M059J (cell line): ENCODE measurements around the gene PTPN2. TPM values are rescaled to one million over a fixed set of nuclear protein-coding genes. Genes with fewer than 3 reads are reported as not detected.
A peak's percentile ranks its signal among the peaks of the same experiment; 100 is the strongest.

Experiments used
- DNase-seq: peaks from one replicate; pipeline ENCODE4 v3.0.0-alpha.2; 2012; ENCODE audit warnings: low read depth
- total RNA-seq: library from RNA; depleted of rRNA; stranded (reverse); fragments of >200 nt; shearing (Covaris generic); gene quantifications from 2 replicates; pipeline ENCODE4 v1.2.3, GENCODE V29; 2014

The PTPN2 gene
- total RNA-seq, 1 experiment from 2014 or later: 23.0 TPM

DNA sequence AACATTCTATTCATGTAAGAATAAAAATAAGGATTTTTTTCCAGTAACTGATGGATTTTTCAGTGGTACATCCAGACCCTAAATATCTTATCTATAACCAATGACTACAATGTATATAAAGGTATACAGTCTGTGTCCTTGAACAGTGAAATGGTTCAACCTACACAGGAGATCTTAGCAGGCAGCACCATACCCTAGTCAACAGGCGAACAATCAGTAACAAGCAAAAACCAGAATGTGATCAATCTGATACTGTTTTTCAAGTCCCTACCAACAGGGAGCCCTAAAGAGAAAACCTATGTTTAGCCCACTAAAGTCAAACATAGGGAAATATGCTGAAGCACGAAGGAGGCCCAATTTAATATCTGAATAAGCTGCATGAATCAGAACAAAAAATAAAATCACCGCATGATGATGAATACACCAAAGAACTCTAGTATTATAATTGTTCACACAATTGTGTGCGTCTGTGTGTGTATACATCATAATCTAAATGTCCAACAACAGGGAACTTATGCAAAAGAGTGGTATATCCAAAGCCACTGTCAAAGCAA, 26.0 kb downstream of the PTPN2 start:
- no peak for DNase-seq

DNA sequence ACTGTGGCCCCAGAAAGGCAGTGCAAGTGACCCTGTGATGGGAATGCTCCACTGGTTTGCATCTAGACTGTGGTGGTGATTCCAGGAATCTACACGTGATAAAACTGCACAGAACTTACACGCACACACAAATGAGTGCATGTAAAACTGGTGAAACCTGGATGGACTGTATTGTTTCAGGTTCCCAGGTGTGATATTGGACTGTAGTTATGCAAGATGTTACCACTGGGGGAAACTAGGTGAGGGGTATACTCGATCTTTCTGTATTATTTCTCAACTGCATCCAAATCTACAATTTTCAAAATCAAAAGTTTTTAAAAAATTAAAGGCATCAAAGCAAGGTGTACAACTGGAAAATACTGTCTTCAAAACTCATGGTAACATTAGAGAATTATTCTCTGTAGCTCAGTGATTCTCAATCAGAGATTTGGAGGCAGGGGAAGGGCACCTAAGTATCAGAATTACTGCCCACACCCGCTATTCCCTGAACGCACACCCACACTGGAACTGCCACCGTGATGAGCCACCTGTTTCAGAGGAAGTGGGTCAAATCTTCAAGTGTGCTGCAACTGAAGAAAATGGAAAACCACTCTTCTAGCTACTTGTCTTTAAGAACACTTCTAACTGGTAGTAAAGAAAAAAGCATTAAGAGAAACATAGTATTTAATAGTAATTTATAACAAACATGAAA, 26.7 kb downstream of the PTPN2 start:
- DNase-seq: no peak

DNA sequence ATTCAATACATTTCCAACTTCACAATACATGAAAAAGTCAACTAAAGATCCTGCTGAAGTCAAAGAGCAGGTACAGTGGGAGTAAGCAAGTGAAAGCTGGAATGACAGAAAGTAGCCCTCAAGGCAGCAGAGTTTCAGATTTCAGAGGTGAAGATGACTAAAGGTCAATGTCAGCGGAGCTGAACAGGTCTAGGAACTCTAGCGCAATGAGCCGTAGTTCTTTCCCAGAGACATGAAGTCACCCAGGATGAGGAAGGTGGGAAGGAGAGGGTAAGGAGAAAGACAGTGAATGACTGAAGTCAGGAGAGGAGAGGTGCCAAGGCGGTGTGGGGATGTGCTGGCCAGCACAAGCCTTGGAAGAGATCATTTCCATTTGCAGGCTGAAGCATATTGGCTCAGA, 28.1 kb downstream of the PTPN2 start:
- DNase-seq: no peak

DNA sequence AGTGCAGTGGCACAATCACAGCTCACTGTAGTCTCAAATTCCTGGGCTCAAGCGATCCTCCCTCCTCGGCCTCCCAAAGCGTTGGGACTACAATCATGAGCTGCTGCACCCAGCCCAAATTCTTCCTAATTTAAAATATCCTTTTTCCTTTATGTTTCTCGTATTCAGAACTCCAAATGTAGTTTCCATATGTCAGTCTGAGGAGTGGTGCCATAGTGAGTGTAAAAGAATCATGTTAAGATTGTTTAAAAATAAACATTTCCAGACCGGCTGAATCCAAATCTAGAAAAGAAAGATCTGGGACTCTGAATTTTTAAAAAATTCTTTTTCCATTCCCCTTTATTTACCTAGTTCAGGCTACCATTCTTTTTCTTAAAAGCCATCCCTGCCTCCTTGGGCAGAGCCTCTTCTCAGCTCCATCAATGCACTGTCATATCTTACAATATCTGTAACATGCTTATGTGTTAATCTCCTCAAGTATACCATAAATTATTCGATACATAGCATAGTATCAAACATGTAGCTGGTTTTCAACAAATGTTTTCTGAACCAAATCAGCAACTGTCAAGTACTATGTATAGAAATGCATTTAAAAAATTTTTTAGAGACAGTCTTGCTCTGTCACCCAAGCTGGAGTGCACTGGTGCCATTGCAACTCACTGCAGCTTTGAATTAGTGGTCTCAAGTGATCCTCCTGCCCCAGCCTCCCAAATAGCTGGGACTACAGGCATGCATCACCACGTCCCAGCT, 31.3 kb downstream of the PTPN2 start:
- no peak for DNase-seq

DNA sequence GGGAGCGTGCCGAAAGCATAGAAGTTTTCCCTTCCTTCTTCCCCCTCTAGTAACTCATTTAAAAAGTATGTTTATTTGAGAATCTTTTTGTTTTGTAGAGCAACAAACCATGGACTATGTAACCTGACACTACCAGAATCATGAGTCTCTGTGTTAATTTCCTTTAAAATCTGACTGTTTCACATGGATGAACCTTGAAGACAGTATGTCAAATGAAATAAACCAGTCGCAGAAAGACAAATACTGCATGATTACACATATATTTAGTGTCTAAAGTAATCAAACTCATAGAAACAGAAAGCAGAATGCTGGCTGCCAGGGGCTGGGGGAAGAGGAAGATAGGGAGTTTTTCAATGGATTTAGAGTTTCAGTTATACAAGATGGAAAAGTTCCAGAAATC, 32.3 kb downstream of the PTPN2 start:
- DNase-seq: peak; percentile 4

DNA sequence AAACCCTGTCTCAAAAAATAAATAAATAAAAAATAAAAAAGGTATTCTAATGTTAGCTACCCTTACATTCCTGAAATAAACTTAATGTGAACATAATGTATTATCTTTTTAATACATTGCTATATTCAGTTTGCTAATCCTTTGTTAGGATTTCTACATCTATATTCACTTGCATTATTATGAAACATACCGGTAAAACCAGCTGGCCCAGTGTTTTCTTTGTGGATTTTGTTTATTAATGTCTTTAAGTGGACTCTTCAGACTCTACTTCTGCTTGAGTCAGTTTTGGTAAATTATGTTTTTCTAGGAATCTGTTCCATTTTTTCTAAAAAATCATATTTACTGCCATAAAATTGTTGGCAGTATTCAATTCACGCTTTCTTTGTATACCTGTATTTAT, 34.5 kb downstream of the PTPN2 start:
- no peak for DNase-seq

DNA sequence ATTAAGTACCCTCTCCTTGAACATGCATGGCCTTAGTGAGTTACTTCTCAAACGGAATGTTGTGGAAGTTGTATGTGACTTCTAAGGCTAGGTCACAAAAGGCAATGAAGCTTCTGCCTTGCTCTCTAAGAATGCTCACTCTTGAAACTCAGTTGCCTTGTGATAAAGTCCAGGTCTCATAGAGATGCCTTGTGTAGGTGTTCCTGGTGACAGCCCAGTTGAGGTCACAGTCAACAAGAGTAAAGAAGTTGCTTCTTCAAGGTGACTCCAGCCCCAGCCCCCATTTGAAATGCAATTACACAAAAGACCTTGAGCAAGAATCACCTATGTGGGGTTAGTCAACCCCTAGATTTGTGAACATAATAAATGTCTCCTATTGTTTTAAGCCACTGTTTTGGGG, 35.6 kb downstream of the PTPN2 start:
- no peak for DNase-seq

DNA sequence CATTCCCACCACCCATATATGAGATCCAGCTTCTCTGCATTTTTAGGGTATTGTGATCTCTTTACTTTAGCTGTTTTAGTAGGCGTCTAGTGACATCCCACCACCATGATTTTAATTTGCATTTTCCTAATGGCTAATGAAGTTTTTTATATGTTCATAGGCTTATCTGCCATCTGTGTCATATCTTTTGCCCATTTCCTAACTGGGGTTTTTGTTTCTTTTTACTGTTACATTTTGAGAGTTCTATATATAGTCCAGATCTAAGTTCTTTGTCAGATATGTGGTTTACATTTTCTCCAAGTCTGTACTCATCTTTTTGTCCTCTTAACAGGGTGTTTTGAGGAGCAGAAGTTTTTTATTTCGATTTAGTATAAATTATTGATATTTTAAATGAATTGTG, 39.6 kb downstream of the PTPN2 start:
- no peak for DNase-seq

DNA sequence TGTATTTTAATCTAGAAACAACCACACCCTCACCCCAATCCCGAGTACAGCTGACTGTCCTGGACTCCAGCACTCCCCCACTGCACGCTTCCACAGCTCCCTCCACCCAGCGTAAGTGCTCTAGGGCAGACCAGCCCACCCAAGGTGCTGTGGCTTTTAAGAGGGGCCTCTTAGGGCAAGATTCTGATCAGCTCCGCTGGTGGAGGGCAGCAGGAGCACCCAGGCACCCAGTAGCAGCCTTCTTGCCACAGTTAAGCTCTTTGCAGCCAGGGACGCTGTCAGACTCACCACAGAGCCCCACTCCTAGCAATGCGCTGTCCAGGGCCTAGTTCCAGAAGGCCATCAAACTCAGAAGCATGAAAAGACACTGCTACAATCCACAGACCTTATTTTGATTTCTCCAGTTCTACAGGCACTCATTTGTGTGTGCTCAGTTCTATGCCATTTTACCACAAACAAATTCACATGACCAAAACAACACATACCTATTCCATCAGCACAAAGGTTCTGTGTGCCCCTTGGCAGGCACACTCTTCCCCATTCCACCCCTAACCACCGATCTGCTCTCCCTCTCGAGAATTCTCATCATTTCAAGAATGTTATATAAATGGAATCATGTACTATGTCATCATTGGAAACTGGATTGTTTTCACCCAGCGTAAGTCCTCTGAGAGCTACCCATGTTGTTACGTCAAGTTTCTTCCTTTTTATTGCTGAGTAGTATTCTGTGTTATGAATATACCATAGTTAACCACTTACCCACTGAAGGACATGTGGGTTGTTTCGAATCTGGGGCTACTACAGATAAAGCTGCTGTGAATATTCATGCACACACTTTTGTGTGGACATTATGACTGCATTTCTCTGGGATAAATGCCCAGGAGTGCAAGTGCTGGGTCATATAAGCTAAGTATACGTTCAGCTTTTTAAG, 40.4 kb downstream of the PTPN2 start:
- DNase-seq: no peak

DNA sequence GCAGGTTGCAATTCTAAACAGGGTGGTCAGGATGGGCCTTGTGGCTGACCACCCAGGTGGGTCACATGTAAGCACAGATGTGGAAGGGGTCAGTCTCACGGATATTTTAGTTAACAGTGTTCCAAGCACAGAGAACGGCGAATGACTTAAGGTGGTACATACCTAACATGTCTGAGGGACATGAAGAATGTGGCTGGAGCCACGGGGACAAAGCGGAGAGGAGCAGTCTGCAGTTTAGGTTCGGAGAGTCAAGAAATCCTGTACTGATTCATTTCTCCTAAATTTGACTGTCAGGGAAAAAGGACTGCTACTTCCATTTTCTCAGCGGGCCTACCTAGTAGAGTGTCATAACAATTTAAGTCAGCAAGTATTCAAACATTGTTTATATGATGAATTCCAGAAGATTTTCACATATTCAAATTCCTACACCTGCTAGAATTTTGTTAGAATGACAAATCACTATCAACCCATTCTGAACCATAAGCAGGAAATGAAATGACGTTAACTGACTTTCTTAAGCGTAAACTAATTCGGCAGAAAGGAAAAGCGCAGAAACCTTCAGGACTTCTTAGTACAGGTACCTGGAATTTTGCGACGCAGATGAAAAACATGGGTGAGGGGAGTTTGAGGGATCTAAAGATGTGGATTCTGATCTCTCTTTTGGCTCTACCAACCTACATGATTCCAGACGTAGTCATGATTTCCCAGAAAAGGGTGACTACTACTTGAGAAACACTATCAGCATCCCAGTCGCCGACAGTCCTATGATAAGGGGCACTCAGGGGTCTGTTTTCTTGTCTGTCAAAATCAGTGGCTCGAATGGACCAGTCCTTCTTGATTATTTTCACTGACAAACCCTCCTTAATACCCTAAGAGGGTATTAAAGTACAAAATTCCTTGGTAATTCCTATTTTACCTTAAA, 41.3 kb downstream of the PTPN2 start:
- no peak for DNase-seq

DNA sequence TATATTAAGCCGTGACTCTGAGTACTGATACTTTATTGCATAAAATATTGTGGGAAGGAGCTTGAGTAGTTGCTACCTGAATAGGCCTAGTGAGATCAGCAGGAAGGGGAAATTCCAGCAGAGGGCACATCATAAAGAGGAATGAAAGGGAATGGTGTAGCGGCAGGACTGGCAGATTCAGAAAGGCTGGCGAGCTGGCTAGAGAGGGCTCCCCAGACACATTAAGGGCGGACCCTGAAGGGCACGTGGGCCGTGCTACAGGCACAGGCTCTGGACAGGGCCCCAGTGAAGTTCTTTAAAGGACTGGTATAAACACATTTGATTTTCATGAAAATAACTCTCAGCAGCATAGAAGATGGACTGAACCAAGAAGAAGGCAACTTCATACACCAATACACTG, 43.0 kb downstream of the PTPN2 start:
- DNase-seq: no peak

DNA sequence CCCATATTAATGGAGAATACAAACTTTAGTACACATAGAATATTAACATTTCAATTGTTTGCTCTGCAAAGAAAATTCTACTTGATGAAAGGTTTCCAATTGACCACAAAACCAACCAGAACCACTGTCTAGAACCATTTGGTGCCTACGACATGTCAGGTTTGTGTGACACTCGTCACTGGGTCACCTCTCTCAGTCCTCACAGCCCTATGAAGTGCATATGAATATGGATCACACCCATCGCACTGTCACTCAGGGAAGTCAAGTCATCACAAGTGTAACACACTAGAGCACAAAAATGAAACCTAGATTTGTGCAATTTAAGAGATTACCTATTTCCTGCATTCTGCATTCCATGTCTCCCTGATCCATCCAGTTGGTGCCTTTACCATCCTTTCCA, 43.7 kb downstream of the PTPN2 start:
- DNase-seq: no peak

DNA sequence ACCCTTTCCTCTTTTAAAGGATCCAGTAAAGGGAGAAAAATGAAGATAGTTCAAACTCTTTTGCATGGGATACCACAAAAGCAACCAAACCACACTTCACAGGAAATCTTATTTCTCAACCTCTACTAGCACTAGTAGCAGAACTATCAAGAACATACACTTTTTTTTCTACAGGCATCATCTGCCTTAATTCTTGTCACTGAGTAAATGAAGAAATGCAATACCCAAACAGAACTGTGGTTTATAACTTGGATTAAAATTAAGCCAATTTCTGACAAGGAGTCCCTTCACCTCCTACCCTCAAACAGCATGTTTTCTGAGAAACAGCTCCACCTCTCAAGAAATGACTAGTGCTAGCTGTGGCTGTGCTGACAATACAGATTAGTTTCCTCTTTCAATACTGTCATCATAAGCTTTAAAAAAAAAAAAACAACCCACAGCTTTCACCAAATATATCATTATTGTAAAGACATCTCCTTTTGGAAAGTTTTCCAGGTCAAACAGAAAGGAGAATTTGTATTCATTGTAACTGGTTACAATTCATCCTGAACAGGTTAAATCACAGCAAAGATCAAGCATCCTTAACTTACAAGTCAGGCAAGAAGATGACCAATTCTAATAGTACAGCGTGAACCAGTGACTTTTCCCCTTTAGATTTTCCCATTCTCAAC, 44.4 kb downstream of the PTPN2 start:
- peak; percentile 34 for DNase-seq

DNA sequence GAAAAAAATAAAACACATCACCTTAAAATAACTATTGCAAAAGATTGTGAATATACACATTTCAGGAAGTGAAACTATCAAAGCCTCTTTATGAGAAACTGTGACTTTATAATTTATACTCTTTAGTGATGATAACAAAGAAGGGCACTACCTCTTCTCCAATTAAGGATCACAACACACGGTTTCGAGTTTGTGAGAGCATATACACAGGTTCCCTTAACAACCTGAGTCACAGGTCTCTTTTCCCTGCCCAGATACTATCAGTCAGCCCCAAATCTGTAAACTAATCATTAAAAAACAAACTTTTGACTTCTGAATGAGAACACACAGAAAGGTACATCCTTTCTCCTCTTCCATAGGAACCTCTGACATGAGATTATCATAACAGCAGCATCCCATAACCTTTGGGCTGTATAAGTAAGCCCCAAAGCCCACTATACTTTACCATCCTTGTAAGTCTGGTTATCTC, 44.9 kb downstream of the PTPN2 start:
- peak; percentile 58 for DNase-seq

DNA sequence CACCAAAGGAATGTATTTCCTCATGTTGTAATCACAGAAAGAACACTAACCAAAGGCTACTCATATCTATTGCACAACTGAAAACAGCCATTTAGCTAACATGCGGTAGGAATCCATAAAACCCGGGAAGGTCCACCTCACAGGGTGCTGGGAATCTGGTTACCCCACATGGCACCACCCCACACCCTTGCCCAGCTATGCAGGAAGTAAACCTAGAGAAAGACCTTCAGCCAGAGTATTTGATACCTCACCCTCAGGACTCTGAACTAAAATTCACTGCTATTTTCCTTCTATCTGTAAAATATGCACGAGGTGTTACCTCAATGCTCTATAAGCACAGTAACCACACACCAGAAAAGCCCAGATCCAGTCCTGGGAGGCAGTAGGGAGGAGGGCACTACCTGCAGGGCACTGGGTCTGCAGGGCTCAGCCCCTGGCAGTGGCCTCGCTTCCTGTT, 45.8 kb downstream of the PTPN2 start:
- peak; percentile 92 for DNase-seq

DNA sequence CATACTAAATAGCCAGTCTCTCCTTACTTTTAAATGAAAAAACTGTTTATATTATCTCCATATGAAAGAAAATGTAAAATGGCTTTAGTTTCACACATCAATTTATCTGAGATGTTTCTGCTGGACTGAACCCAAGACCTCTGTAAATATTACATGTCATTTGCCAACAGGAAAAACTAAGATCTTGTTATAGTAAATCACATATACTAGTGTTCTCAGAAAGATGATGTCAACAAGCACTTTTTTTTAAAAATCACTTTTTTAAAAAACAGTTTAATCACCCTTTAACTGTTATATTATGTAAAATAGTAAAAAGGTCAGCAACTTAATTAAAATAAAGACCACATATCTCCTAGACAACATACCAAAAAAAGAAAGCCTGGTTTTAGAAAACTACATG, 46.3 kb downstream of the PTPN2 start:
- DNase-seq: peak; percentile 8

DNA sequence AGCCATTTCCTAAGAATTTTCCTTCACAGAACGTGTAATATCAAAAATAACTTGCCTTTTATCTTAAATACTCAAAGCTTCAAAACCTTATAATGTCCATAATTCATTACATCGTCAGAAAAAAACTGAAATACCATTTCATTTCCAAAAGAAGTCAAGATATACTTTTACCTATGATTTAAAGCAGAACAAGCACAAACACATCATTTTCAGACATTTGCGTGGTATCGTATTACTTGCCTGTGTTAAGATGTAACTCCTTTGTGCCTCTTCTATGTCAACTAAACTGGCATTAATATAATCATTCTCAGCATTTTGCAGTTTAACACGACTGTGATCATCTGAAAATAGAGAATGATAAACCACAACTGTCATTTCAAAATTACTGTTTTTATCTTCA, 47.5 kb downstream of the PTPN2 start:
- DNase-seq: no peak

DNA sequence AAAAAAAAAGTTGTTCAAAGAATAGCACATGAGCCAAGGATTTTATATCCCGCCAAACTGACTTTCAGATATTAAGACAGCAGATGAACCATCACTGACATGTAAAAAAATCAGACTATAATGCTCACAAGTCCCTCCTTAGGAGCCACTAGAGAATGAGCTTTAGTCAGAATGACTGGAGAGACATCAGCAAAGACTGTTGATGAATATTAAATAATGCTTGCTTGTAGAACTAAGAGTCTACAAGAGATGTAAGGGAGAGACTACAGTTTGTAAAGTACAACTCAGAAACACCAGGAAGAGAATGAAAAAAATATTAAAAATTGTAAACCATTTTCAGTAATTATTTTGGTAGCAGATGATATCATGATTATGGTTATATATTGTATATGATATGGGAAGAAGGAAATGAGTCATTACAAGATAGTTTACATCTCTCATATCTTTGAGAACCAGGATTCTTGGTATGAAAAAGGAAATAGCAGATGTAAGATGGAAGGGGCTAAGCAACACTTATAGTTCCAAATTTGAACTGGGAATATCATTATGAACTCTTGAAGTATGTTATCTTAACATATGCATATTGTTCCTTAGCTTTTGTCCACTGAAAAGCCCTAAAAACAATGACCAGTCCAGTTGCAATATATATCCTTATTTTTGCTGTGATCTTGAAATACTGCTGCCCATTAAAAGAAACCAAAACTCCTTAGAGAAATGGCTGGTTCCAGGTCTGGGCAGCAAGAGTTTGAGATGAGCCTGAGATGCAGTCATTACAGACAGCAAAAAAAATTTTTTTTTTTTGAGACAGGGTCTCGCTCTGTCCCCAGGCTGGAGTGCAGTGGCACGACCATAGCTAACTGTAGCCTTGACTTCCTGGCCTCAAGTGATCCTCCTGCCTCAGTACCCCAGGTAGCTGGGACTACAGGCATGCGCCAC, 55.7 kb downstream of the PTPN2 start:
- no peak for DNase-seq

DNA sequence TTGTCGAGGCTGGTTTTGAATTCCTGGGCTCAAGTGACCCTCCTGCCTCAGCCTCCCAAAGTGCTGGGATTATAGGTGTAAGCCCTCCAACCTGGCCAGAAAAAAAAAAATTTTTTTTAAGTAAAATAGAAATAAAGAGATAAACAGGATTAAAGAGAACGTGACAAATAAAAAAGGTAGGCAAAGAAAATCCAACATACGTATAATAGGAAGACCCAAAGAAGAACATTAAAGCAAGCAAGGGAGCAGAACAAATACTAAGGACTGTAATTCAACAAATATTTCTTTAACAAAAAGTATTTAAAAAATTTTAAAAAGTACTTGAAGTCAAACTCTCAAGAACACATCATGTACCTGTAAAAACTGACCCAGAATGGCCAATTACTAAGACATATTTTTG, 56.4 kb downstream of the PTPN2 start:
- no peak for DNase-seq
